ENCODE results near the gene TYW3. TPM values are rescaled to one million over a fixed set of nuclear protein-coding genes. Genes with fewer than 3 reads are reported as not detected.

TYW3 gene
- total and polyA plus RNA-seq, 2 of the 13 experiments (the other 11 are each of a cell fraction or from before 2014, with no cell fraction given) = 17.6 to 45.8 TPM

- in situ Hi-C loops (cut with HindIII; ENCODE audit: extremely low pct_ligation_motif_present, low pct_unique_long_range_greater_than_20kb) = no loop called here
These were observed 16.0 kb downstream of the TYW3 start for GRCh38 chr1:74748960-74749359.

GRCh38 chr1:74753104-74753503 is 20.2 kb downstream of the TYW3 start:
- no peak for FAIRE-seq
- POLR2A ChIA-PET = no interaction called here

More at GRCh38 chr1:74748960-74749359, 16.0 kb downstream of the TYW3 start:
- no peaks in the 10 kb centered on the region for H4K20me1 ChIP-seq (ENCODE audit: insufficient read depth, low read length)
- H3K4me1 ChIP-seq (ENCODE audit: insufficient read depth, low read length) = peaks cover 13% of the 10 kb centered on the region; the same call in 1 of the 2 replicates
- FAIRE-seq = no peak
- H3K27ac ChIP-seq (ENCODE audit: extremely low read length, insufficient read depth, low read length) = no peak overlapping the region
- peak; percentile 42 for DNase-seq (ENCODE audit: low spot score)
- no peak overlapping the region for H2AFZ ChIP-seq (ENCODE audit: low read length)
- H3K27me3 ChIP-seq (ENCODE audit: control insufficient read depth in 1 of 2, insufficient read depth in 2 of 2, low read length in 2 of 2) = no peaks in the 10 kb centered on the region
- BruUV-seq (replicated peaks) = no TSS peak
- no peaks in the 10 kb centered on the region for H3K79me2 ChIP-seq (ENCODE audit: insufficient read depth, low read length)
- H3K4me3 ChIP-seq (replicated peaks in 1 of 3; ENCODE audit: insufficient read depth in 1 of 3, low read depth in 2 of 3, low read length in 3 of 3) = no peak overlapping the region
- H3K9ac ChIP-seq (ENCODE audit: insufficient read depth, low read depth, low read length) = no peak overlapping the region
- no peak overlapping the region for H3K4me2 ChIP-seq (ENCODE audit: low read depth, low read length)
- intact Hi-C loops (cut with micrococcal nuclease; ENCODE audit: unreplicated experiment) = no loop called here
- 100% methylated on average over 1 of the region's 1 CpG for WGBS (ENCODE audit: low lambda C conversion rate)
- TF ChIP-seq BRF2 (CRISPR knock-in tag; IDR thresholded peaks at IDR 0.05) = no peak
- peak; percentile 22; the same call in 1 of the 2 replicates for TF ChIP-seq HNF4A (CRISPR knock-in tag; IDR thresholded peaks at IDR 0.05)
- no peak for TF ChIP-seq CREB1 (IDR thresholded peaks at IDR 0.05)
- TF ChIP-seq CREB1 (CRISPR knock-in tag; IDR thresholded peaks at IDR 0.05) = peak; percentile 63; the same call in 1 of the 2 replicates
- no peak for TF ChIP-seq PCBP1 (IDR thresholded peaks at IDR 0.05; ENCODE audit: borderline replicate concordance, low read depth, low read length)
- peak; percentile 77; the same call in 1 of the 2 replicates for TF ChIP-seq ZBTB21 (CRISPR knock-in tag; IDR thresholded peaks at IDR 0.05)
- ATAC-seq = no peak; the same call in 2 of the 3 replicates
- no peaks in the 10 kb centered on the region for H3K9me3 ChIP-seq (ENCODE audit: low read length)
- CTCF ChIA-PET (ENCODE audit: low intra/inter-chr PET ratio, low total read pairs) = no interaction called here
- POLR2A ChIA-PET = no interaction called here
- peaks cover 17 to 41% of the 10 kb centered on the region in 2 experiments for H3K36me3 ChIP-seq (replicated peaks in 1 of 2; ENCODE audit: control insufficient read depth in 1 of 2, insufficient read depth in 2 of 2, low read length in 2 of 2)

More at GRCh38 chr1:74753104-74753503, 20.2 kb downstream of the TYW3 start:
- 75% methylated on average over 2 of the region's 2 CpGs for WGBS (ENCODE audit: low lambda C conversion rate)
- Histone ChIP-seq H3K9ac (ENCODE audit: insufficient read depth, low read depth, low read length) (no peak overlapping the region), H3K79me2 (ENCODE audit: insufficient read depth, low read length) (no peaks in the 10 kb centered on the region), H3K27ac (ENCODE audit: extremely low read length, insufficient read depth, low read length) (no peak overlapping the region), H3K4me1 (ENCODE audit: insufficient read depth, low read length) (peaks cover 11% of the 10 kb centered on the region; the same call in 1 of the 2 replicates), H2AFZ (ENCODE audit: low read length) (no peak overlapping the region), H3K4me2 (ENCODE audit: low read depth, low read length) (no peak overlapping the region), H3K27me3 (ENCODE audit: control insufficient read depth in 1 of 2, insufficient read depth in 2 of 2, low read length in 2 of 2) (no peaks in the 10 kb centered on the region), H4K20me1 (ENCODE audit: insufficient read depth, low read length) (no peaks in the 10 kb centered on the region), H3K36me3 (replicated peaks in 1 of 2; ENCODE audit: control insufficient read depth in 1 of 2, insufficient read depth in 2 of 2, low read length in 2 of 2) (peaks cover 16 to 51% of the 10 kb centered on the region in 2 experiments), H3K4me3 (replicated peaks in 1 of 3; ENCODE audit: insufficient read depth in 1 of 3, low read depth in 2 of 3, low read length in 3 of 3) (no peak overlapping the region), H3K9me3 (ENCODE audit: low read length) (no peaks in the 10 kb centered on the region; the same call in 1 of the 2 replicates)
- intact Hi-C loops (cut with micrococcal nuclease; ENCODE audit: unreplicated experiment) = no loop called here
- CTCF ChIA-PET (ENCODE audit: low intra/inter-chr PET ratio, low total read pairs) = no interaction called here
- no peak for DNase-seq (ENCODE audit: low spot score)
- in situ Hi-C loops (cut with HindIII; ENCODE audit: extremely low pct_ligation_motif_present, low pct_unique_long_range_greater_than_20kb) = no loop called here
- BruUV-seq (replicated peaks) = no TSS peak
- ATAC-seq = no peak
- TF ChIP-seq CREB3 (CRISPR knock-in tag; IDR thresholded peaks at IDR 0.05) (no peak), SIN3A (IDR thresholded peaks at IDR 0.05; ENCODE audit: borderline replicate concordance, low read depth, low read length) (no peak), ZNF224 (CRISPR knock-in tag; IDR thresholded peaks at IDR 0.05) (no peak), ZBTB7A (CRISPR knock-in tag; IDR thresholded peaks at IDR 0.05) (no peak)

All from HepG2 (cell line).